MM.1S (cell line): ENCODE results near the gene CREB3L1.

Experiments used
- CTCF ChIP-seq: fragments of 300-600 bp; sonication (generic); IDR thresholded peaks from 2 replicates; pipeline ENCODE4 v1.5.1; 2016; ENCODE audit warnings: antibody characterized with exemption, low read length, mixed read lengths
- EZH2 ChIP-seq: fragments of 300-600 bp; sonication (generic); optimal IDR thresholded peaks from 2 replicates; pipeline ENCODE3; 2017; ENCODE audit warnings: low read depth, mild to moderate bottlenecking, antibody characterized with exemption, low read length, mixed read lengths

GRCh38 chr11:46295312-46296058 lies 18.0 kb downstream of the CREB3L1 start:
- TF ChIP-seq CTCF (no peak), EZH2 (no peak)
